Activated T-cell treated with anti-CD3 and anti-CD28 coated beads, Interleukin-2, amount 50 U/mL, for 72 hours (primary cell): ENCODE results near the gene GPR65. TPM values are rescaled to one million over a fixed set of nuclear protein-coding genes. Genes with fewer than 3 reads are reported as not detected.

ENCODE experiments used
- ATAC-seq, 2 donors: fragments of 150-1000 bp; cut with Tn5 transposase; replicated peaks in 1 of 2; 2 replicates each; pipeline ENCODE4 v1.10.0; 2021; ENCODE audit warnings: moderate library complexity in 2 of 2, mild to moderate bottlenecking in 1 of 2
- DNase-seq, 2 donors: peaks; one replicate each; pipeline ENCODE4 v3.0.0; 2021 to 2022; ENCODE audit warnings: mixed read lengths in 1 of 2
- H3K27ac Mint-ChIP-seq: one replicate; pipeline ENCODE4 v1.8.0; 2022; ENCODE audit warnings: mild to moderate bottlenecking, moderate library complexity, mixed read lengths
- H3K27me3 Mint-ChIP-seq: one replicate; pipeline ENCODE4 v1.8.0; 2022; ENCODE audit warnings: low read depth, mixed read lengths
- H3K36me3 Mint-ChIP-seq, 2 donors: one replicate each; pipeline ENCODE4 v1.8.0; 2022; ENCODE audit warnings: mixed read lengths in 2 of 2, mild to moderate bottlenecking in 1 of 2; ENCODE audit not compliant: insufficient read depth in 2 of 2
- H3K4me1 Mint-ChIP-seq: one replicate; pipeline ENCODE4 v1.8.0; 2022; ENCODE audit warnings: low read depth, mixed read lengths
- H3K4me3 Mint-ChIP-seq, 2 donors: one replicate each; pipeline ENCODE4 v1.8.0; 2022; ENCODE audit warnings: mild to moderate bottlenecking in 2 of 2, mixed read lengths in 2 of 2, moderate library complexity in 2 of 2
- H3K9me3 Mint-ChIP-seq, 2 donors: one replicate each; pipeline ENCODE4 v1.8.0; 2022; ENCODE audit warnings: mixed read lengths in 2 of 2
- total RNA-seq, 2 donors: library from RNA; stranded (reverse); gene quantifications; one replicate each; pipeline ENCODE4 v1.2.3, GENCODE V29; 2022

The GPR65 gene
- total RNA-seq, 2 donors from 2014 or later, result 24.6 to 31.8 TPM

DNA sequence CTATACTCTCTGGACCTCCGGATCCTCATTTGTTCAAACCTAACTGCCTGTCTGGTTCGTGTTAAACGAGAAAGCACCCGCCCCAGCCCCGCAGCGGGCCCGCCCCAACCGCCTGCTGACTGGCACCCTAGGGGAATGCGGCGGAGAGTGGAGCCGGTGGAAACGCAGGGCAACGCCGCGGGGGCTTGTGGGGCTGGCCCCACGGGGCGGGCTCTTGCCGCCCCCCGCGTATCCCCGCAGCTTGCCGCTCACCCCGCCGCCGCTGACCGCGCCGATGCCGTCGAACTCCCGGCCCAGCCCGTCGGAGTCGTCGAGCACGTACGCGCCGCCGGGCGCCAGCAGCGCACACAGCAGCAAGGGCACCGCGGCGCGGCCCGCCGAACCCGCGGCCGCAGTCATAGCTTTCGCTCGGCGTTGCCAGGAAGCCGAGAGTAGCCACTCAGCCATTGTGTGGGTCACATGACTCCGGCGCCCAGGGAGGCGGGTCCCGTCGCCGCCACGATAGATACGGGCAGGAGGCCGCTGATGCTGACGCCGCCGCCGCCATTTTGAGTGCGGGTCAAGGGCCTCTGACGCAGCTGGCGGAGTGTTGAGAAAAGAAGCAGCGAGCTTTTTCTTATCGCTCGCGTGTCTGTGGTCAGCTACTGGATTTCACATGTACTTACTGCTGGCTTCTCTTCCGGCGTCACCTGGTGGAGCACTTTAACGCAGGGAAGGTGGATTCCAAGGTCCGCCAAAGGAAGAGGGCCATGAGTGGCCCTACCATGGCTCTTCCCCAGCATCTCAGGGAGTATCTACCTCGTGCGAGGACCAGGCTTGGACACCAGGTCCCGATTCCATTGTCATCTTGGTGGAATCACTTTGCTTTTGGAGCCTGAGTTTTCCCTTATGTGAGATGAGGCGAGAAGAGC is 12.0 kb upstream of the GPR65 start, which contains the start of gene GALC:
Gene GALC (minus strand): TSS at position 465 of the 911 bp plus-strand sequence. CDS start 18 bp downstream, at position 447.
- H3K4me1 Mint-ChIP-seq, result peaks cover 84% of the 10 kb centered on the region

DNA sequence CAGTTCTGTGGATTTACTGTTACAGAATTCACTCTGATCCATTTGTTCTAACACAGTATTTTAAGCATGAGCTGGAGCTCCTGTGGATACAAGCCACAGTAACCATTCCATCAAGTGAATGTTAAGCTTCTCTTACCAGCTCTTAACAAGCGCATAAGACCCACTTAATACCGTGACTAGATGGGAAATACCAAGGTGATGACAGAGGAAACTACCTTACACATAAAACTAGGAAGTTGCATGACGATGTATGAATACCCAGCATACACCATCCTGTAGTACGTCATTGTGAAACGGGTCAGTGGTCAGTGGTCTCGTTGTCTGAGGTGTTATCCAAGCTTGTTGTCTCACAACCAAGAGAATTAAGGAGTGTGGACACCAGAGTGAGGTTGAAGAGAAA is 10.0 kb upstream of the GPR65 start:
- H3K4me3 Mint-ChIP-seq, result peak overlapping the region; percentile 87 to 99
- H3K4me1 Mint-ChIP-seq, result peaks cover 87% of the 10 kb centered on the region
- DNase-seq (peak; percentile 74 to 79), ATAC-seq (peak; percentile 56 to 59)
- H3K27ac Mint-ChIP-seq, result peak overlapping the region; percentile 99
- peaks cover 0 to 2% of the 10 kb centered on the region in 2 donors for H3K9me3 Mint-ChIP-seq
- peaks cover 2 to 6% of the 10 kb centered on the region in 2 donors for H3K36me3 Mint-ChIP-seq
- H3K27me3 Mint-ChIP-seq, result no peaks in the 10 kb centered on the region

More for the DNA sequence above, 12.0 kb upstream of the GPR65 start, which contains the start of gene GALC:
- DNase-seq, result peak; percentile 97 to 98
- Mint-ChIP-seq H3K9me3 (peaks cover 0 to 2% of the 10 kb centered on the region in 2 donors), H3K4me3 (peak within 1 kb of the TSS; percentile 87 to 99), H3K27ac (peak within 1 kb of the TSS; percentile 99), H3K36me3 (peaks cover 2 to 6% of the 10 kb centered on the region in 2 donors), H3K27me3 (no peaks in the 10 kb centered on the region)
- ATAC-seq, result peak; percentile 82 to 83

DNA sequence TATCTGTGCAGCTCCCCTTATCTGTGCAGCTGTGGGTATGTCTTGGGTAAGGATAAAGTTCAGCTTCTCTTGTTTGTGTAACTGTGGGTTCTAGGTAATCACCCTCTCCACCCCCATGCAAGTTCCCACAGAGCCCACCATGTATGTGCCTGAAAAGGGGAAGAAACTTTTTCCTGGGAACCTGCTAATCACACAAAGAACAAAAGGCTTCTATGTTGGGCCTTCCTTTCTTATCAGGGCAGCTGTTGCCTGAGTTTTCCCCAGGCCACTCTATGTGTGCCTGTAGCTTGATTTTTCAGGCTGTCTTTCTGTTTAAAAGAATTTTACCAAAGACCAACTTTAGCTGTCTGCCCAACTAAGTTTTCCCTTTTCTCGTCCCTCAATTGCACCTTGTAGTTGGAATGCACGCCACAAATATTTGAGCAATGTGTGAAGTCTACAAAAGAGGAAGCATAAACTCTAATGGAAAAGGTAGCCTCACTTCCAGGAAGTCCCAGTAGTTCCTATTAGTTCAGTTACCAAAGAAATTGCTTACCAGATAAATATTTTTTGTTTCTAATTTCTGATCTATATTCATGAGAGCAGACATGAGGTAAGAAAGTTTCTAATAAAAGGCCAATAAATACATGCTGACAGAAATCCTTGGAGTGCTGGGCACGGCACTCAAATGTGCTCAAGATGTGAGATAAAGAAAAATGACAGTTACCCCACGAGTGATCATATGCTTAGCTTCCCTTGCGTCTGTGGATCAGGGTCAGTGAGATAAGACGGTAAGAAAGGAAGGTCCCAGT is 9.2 kb upstream of the GPR65 start:
- Mint-ChIP-seq H3K4me1 (peaks cover 88% of the 10 kb centered on the region), H3K27ac (peak overlapping the region; percentile 99), H3K36me3 (peaks cover 2 to 6% of the 10 kb centered on the region in 2 donors), H3K4me3 (peak overlapping the region; percentile 87 to 99), H3K9me3 (peaks cover under 1 to 2% of the 10 kb centered on the region in 2 donors), H3K27me3 (no peaks in the 10 kb centered on the region)
- no peak for DNase-seq
- ATAC-seq, result peak; percentile 9 to 18

DNA sequence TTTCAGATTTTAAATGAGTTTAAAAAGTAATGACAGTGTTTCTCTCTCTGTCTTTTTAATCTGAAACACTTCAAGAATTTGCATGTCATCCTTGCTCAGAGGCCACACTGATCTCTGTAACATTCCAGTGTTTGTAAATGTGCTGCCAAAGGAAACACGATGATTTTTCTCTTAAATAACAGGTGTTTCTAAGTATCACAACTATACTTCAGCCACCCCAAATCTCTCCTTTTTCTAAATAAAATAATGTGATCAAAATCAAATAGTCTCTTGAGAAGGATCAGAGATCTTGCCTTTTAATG is 8.7 kb upstream of the GPR65 start:
- peak overlapping the region; percentile 99 for H3K27ac Mint-ChIP-seq
- no peaks in the 10 kb centered on the region for H3K27me3 Mint-ChIP-seq
- no peak for DNase-seq
- peaks cover 88% of the 10 kb centered on the region for H3K4me1 Mint-ChIP-seq
- H3K4me3 Mint-ChIP-seq, result peak overlapping the region; percentile 87 to 99
- H3K9me3 Mint-ChIP-seq, result peaks cover 2 to 4% of the 10 kb centered on the region in 2 donors
- peaks cover 6 to 7% of the 10 kb centered on the region in 2 donors for H3K36me3 Mint-ChIP-seq
- no peak for ATAC-seq

DNA sequence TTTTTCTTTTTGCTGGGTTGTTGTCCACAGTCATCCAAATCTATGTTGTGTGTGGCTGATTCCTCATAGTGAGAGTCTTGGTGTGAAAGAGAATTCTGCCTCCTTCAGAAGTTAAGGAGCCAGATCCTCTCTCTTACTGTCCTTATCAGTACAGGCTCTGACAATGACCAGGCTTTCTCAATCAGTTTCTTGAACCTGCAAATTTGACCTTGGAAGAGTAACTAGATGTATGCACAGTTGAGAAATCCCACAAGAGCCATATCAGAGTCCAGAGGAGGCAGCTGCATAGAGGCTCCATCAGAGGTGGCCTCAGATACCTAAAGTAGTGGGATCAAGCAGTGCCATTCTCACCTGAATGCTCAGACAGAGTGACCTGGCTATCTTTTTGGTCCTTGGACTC is 6.5 kb upstream of the GPR65 start:
- H3K27me3 Mint-ChIP-seq, result no peaks in the 10 kb centered on the region
- peaks cover 5 to 6% of the 10 kb centered on the region in 2 donors for H3K36me3 Mint-ChIP-seq
- ATAC-seq (peak in 1 of 2 donors; percentile 45), DNase-seq (no peak)
- H3K27ac Mint-ChIP-seq, result peak overlapping the region; percentile 29
- H3K9me3 Mint-ChIP-seq, result peaks cover 2 to 5% of the 10 kb centered on the region in 2 donors
- H3K4me1 Mint-ChIP-seq, result peaks cover 89% of the 10 kb centered on the region
- peak overlapping the region in 1 of 2 donors; percentile 64 for H3K4me3 Mint-ChIP-seq

DNA sequence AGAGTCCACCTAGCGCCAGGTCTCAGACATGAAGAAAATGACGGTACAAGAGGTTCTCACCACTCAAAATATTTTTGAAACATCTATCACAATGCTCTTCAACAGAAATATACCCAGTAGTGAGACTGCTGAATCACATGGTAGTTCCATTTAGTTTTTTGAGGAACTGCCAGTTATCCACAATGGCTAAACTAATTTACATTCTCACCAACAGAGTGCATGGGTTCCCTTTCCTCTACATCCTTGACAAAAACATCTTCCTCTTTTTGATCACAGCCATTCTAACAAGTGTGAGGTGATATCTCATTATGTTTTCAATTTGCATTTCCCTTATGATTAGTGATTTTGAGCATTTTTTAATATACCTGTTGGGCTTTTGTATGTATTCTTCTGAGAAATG is 5.7 kb upstream of the GPR65 start:
- DNase-seq (no peak), ATAC-seq (no peak)
- H3K36me3 Mint-ChIP-seq, result peaks cover 5 to 6% of the 10 kb centered on the region in 2 donors
- peaks cover 2 to 5% of the 10 kb centered on the region in 2 donors for H3K9me3 Mint-ChIP-seq
- peaks cover 88% of the 10 kb centered on the region for H3K4me1 Mint-ChIP-seq
- no peak overlapping the region for H3K27ac Mint-ChIP-seq
- no peaks in the 10 kb centered on the region for H3K27me3 Mint-ChIP-seq
- H3K4me3 Mint-ChIP-seq, result peak overlapping the region in 1 of 2 donors; percentile 64

DNA sequence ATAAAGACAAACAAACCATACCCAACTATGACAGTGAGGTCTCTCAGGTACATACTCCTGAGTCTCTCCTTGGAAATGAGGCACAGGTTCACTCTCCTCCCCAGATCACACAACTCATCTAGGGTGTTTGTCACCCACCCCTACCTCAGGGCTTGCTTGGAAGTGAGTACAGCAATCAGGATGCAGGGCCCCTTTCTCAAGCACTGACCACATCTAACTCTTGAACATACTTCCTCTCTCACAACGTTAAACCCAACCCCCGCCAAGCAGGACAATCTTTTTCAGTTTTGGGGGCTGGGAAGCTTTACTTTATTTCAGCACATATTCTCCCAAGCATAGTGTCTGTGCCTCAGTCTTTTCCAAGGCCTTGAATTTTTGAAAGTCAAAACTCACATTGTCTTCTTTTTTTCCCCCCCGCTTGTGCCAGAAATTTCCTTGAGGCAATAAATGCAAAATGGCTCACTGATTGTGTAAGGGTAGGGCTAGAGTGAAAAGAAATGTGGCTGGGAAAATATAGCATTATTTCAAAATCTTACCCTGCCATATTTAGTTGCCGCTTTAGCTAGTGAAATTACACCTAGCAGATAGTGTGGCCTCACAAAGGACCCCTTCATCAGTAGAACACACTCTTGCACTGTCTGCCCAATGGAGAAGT is 2.4 kb upstream of the GPR65 start:
- peak; percentile 13 to 29 for ATAC-seq
- peak overlapping the region; percentile 25 for H3K27ac Mint-ChIP-seq
- peak overlapping the region; percentile 60 to 62 for H3K4me3 Mint-ChIP-seq
- no peaks in the 10 kb centered on the region for H3K27me3 Mint-ChIP-seq
- peaks cover 13 to 15% of the 10 kb centered on the region in 2 donors for H3K36me3 Mint-ChIP-seq
- peaks cover 0 to 5% of the 10 kb centered on the region in 2 donors for H3K9me3 Mint-ChIP-seq
- H3K4me1 Mint-ChIP-seq, result peaks cover 68% of the 10 kb centered on the region
- DNase-seq, result peak; percentile 38 to 44

DNA sequence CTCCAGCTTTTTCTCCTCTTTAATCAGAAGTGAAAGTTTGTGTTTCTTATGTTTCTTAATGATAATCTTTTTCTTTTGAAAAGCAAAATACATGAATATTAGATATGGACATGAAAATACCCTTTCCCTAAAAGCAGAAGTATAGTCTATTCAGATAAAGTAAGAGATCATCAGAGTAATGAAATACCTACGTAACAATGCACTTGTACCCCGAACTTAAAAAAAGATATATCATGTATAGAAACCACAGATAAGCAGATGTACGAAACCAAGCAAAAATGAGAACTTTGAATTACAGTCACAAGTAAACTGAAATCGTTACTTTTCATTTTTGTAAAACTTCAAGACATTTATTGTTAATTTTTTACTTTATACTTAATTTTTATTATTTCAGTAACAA is 1.5 kb upstream of the GPR65 start:
- peaks cover 72% of the 10 kb centered on the region for H3K4me1 Mint-ChIP-seq
- peaks cover 20 to 22% of the 10 kb centered on the region in 2 donors for H3K36me3 Mint-ChIP-seq
- H3K27me3 Mint-ChIP-seq, result no peaks in the 10 kb centered on the region
- no peak for ATAC-seq
- H3K4me3 Mint-ChIP-seq, result peak overlapping the region; percentile 38 to 60
- peaks cover 0 to 5% of the 10 kb centered on the region in 2 donors for H3K9me3 Mint-ChIP-seq
- DNase-seq, result no peak
- H3K27ac Mint-ChIP-seq, result peak overlapping the region; percentile 59

DNA sequence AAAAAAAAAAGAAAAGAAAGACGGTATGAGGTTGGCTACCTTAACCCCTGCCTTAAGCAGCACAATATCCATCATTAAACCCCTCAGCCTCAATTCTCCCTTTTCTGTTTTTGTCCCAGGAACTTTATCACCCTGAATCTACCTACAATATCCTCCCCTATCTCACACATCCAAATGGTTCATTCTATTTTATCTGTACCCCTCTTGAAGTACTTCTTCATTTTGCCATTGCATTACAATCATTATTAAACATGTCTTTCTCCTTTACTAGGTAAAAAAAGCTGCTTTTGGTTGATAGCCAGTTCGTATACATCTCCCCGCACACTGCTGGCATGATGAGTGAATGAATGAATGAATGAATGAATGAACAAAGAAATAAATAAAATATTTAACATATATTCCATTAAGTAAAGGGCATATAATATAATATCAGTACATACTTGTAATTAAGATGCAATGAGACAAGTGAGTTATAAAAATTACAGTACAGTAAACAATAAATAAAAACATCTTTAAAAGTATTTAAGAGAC is 364 bp upstream of the GPR65 start:
- Mint-ChIP-seq H3K27me3 (no peaks in the 10 kb centered on the region), H3K27ac (peak overlapping the region; percentile 67), H3K9me3 (peaks cover 0 to 5% of the 10 kb centered on the region in 2 donors), H3K4me1 (peaks cover 72% of the 10 kb centered on the region), H3K36me3 (peaks cover 22 to 28% of the 10 kb centered on the region in 2 donors), H3K4me3 (peak overlapping the region; percentile 74 to 85)
- DNase-seq (no peak), ATAC-seq (no peak)

DNA sequence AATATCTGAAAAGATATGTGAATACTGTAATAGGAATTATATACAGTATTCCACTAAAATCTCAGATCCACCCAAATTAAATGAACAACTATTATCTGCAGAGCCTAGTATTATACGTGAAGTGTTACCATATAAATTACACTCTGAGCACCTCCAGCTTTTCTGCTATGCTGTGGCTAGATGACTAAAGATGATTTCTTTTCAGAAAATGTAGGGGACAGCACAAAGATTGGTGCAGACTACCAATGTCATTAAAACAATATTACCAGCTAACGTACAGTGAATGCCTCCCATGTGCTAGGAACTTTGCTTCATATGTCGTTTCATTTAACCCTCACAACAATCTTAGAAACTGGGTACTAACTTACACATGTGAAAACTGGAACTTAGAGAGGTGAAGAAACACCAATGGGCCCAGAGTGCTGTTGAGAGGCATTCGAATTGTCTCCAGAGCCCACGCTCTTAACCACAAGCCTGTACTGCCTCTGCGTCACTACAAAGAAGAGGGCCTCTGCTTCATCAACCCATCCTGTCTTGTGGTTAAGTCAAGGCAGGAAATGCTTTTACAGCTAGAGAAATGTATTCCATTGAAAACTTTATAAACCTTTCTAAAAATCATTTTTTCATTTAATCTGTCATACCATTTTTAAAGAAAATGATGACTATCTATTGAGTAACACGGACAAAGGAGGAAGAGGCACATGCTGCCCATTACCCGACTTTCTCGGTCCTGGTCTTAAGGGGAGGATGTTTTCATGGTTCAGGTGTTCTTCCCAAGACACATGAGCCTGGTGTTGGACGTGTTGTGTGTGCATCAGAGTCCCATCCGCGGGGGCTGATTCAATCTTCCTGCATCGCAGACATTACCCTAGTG is 1.3 kb downstream of the GPR65 start:
- Mint-ChIP-seq H3K27me3 (no peaks in the 10 kb centered on the region), H3K36me3 (peaks cover 27 to 36% of the 10 kb centered on the region in 2 donors), H3K4me1 (peaks cover 71% of the 10 kb centered on the region), H3K9me3 (peaks cover 0 to 1% of the 10 kb centered on the region in 2 donors), H3K4me3 (peak overlapping the region; percentile 85 to 98), H3K27ac (peak overlapping the region; percentile 99)
- DNase-seq (peak; percentile 70 to 80), ATAC-seq (peak; percentile 95 to 96)

DNA sequence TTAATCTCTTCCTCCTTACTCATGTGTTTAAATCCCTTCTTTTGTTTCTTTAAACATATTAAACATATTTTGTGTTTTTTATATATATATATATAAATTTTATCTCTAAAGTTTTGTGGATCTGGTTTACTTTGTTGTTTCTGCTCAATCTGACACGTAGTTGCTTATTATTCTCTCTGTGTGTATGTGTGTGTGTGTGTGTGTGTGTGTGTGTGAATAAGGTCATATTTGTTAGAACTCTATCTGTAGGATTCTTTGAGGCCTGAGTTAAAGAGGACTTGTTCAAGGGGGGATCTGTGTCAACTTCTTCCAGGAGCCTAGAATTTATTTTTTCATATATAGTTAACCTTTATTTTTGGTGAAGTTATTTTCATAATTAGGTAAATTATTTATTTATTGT is 2.7 kb downstream of the GPR65 start:
- peak overlapping the region; percentile 85 to 98 for H3K4me3 Mint-ChIP-seq
- no peak for ATAC-seq

More for the DNA sequence above, 2.7 kb downstream of the GPR65 start:
- peaks cover 25 to 47% of the 10 kb centered on the region in 2 donors for H3K36me3 Mint-ChIP-seq
- H3K27ac Mint-ChIP-seq, result peak overlapping the region; percentile 94
- no peaks in the 10 kb centered on the region for H3K27me3 Mint-ChIP-seq
- peaks cover 75% of the 10 kb centered on the region for H3K4me1 Mint-ChIP-seq
- no peaks in the 10 kb centered on the region for H3K9me3 Mint-ChIP-seq
- DNase-seq, result no peak
